Measurements from ENCODE around the gene TRNAU1AP. TPM values are rescaled to one million over a fixed set of nuclear protein-coding genes. Genes with fewer than 3 reads are reported as not detected.
"Not testable (repeated sequence)": the region's sequence is repeated elsewhere in the genome, so short reads cannot be mapped to it uniquely, and the experiment has no call there.

The TRNAU1AP gene
- total RNA-seq, 1 donor from 2014 or later: 11.0 TPM

GRCh38 chr1:28512058-28512611 lies 40.8 kb upstream of the TRNAU1AP start:
- H3K9me3 ChIP-seq: no peaks in the 10 kb centered on the region
- H3K4me3 ChIP-seq: no peak overlapping the region
- TF ChIP-seq, protein P1, sequence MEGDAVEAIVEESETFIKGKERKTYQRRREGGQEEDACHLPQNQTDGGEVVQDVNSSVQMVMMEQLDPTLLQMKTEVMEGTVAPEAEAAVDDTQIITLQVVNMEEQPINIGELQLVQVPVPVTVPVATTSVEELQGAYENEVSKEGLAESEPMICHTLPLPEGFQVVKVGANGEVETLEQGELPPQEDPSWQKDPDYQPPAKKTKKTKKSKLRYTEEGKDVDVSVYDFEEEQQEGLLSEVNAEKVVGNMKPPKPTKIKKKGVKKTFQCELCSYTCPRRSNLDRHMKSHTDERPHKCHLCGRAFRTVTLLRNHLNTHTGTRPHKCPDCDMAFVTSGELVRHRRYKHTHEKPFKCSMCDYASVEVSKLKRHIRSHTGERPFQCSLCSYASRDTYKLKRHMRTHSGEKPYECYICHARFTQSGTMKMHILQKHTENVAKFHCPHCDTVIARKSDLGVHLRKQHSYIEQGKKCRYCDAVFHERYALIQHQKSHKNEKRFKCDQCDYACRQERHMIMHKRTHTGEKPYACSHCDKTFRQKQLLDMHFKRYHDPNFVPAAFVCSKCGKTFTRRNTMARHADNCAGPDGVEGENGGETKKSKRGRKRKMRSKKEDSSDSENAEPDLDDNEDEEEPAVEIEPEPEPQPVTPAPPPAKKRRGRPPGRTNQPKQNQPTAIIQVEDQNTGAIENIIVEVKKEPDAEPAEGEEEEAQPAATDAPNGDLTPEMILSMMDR (IDR thresholded peaks at IDR 0.05): no peak
- H3K27ac ChIP-seq: no peak overlapping the region
- intact Hi-C loops (cut with DNase I): no loop called here
- H3K27me3 ChIP-seq: no peaks in the 10 kb centered on the region
- no peak for DNase-seq (ENCODE audit: low spot score in 2 of 2)
- H3K36me3 ChIP-seq: peaks cover 59 to 72% of the 10 kb centered on the region in 2 donors
- peaks cover 16 to 30% of the 10 kb centered on the region in 2 donors for H3K4me1 ChIP-seq

DNA sequence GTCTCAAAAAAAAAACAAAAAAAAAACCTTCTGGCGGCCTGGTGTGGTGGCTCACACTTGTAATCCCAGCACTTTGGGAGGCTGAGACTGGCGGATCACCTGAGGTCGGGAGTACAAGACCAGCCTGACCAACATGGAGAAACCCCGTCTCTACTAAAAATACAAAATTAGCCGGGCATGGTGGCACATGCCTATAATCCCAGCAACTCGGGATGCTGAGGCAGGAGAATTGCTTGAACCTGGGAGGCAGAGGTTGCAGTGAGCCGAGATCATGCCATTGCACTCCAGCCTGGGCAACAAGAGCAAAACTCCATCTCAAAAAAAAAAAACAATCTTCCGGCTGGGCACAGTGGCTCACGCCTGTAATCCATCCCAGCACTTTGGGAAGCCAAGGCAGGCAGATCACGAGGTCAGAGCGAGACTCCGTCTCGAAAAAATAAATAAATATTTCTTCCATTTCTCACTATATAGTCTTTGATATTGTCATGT lies 38.4 kb upstream of the TRNAU1AP start:
- DNase-seq (ENCODE audit: low spot score in 2 of 2); H3K27me3 ChIP-seq; intact Hi-C loops (cut with DNase I); H3K9me3 ChIP-seq; H3K4me3 ChIP-seq; H3K27ac ChIP-seq: not testable (repeated sequence)
- H3K36me3 ChIP-seq: peaks cover 44 to 52% of the 10 kb centered on the region in 2 donors
- peaks cover 11 to 19% of the 10 kb centered on the region in 2 donors for H3K4me1 ChIP-seq

DNA sequence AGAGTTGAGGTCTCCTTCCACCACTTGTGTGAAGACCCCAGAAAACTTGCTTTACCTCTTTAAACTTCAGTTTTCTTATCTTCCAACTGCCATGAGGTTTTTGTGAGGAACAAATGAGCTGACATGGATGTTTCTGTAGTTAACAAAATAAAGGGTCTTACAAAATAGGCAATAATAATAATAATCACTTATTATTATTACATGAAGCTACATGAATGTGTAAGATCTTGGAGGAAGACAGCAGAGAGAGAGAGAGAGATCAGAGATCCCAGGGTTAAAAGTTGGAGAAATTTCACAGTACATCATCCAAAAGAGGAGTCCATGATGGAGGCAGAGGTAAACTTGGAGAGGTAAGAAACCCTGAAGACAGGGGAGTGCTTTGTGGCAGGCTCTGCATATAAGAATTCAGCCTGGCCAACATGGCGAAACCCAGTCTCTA lies 36.3 kb upstream of the TRNAU1AP start:
- Histone ChIP-seq H3K4me3 (no peak overlapping the region), H3K36me3 (peaks cover 26 to 32% of the 10 kb centered on the region in 2 donors), H3K27me3 (no peaks in the 10 kb centered on the region), H3K4me1 (peaks cover 9 to 13% of the 10 kb centered on the region in 2 donors), H3K9me3 (no peaks in the 10 kb centered on the region), H3K27ac (no peak overlapping the region)
- TF ChIP-seq, protein P1 (IDR thresholded peaks at IDR 0.05): no peak
- intact Hi-C loops (cut with DNase I): loop anchor here (5.0 kb wide), 1 partner anchor 221 kb away; the partner anchor contains the start of gene YTHDF2
- no peak for DNase-seq (ENCODE audit: low spot score in 2 of 2)

DNA sequence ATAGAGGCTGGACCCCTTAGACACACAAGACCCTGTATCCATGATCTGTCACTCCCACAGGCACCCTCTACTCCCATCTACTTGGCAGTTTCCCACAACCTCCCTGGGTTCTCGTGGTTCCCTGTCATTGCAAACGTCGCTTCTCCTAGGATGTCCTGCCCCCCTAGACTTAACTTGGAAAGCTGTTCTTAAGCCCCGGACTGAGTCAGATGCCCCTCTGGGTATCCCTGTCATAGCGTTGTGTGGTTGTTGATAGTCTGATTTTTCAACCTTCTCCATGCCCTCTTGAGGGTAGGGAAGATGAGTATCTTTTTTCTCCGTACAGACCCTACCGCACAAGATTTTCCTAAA lies 35.3 kb upstream of the TRNAU1AP start:
- H3K4me1 ChIP-seq: peaks cover 9 to 13% of the 10 kb centered on the region in 2 donors
- DNase-seq (ENCODE audit: low spot score in 2 of 2): no peak
- intact Hi-C loops (cut with DNase I): loop anchor here (5.0 kb wide), 1 partner anchor 220 kb away; the partner anchor contains the start of gene YTHDF2
- H3K27ac ChIP-seq: peak overlapping the region; percentile 43 to 87
- TF ChIP-seq, protein P1 (IDR thresholded peaks at IDR 0.05): no peak
- peak overlapping the region; percentile 69 to 97 for H3K4me3 ChIP-seq
- H3K27me3 ChIP-seq: no peaks in the 10 kb centered on the region
- H3K36me3 ChIP-seq: peaks cover 19 to 24% of the 10 kb centered on the region in 2 donors
- H3K9me3 ChIP-seq: no peaks in the 10 kb centered on the region

DNA sequence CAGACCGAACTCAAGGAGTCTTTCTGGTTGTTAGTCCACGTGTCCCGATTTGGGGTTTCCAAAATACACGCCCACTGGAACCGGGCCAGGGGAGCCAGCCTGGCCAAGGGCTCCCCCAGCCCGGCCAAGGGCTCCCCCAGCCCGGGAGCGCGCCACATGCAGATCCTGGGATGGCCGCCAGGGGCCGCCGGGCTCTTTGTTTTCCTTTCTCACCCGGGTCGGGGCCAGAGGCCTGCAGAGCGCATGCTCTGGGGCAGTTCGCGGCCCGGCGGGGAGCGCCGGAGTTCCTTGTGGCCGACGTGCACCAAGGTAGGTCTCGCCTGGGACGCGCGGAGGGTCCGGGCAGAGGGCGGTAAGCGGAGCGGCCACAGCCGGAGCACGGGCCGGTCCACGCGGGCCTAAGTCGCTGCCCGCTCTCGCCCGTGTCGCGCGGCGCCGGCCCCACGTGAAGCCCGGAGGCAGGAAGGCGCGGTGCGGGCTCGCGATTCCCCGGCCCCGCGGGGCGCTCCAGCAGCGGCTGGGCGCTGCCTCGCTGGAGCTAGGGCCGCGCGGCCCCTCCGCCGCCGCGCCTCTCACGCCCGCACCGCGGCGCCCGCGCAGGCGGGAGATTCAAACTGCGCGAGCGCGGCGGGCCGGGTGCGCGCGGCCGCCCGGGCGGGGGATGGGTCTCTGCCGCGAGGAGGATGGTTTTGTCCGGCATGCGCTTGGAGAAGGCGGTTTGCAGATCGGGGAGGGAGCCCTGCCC lies 34.7 kb upstream of the TRNAU1AP start:
- peak overlapping the region; percentile 43 to 87 for H3K27ac ChIP-seq
- H3K36me3 ChIP-seq: peaks cover 16 to 23% of the 10 kb centered on the region in 2 donors
- intact Hi-C loops (cut with DNase I): loop anchor here (1.0 to 5.0 kb wide), 6 partner anchors 35 to 359 kb away; partner anchors contain the start of genes TAF12, TRNAU1AP and YTHDF2
- H3K4me1 ChIP-seq: peaks cover 9 to 13% of the 10 kb centered on the region in 2 donors
- TF ChIP-seq, protein P1 (IDR thresholded peaks at IDR 0.05): peak; percentile 97 to 100 (median 99)
- DNase-seq (ENCODE audit: low spot score in 2 of 2): peak; percentile 50 to 93
- H3K9me3 ChIP-seq: no peaks in the 10 kb centered on the region
- peak overlapping the region; percentile 69 to 97 for H3K4me3 ChIP-seq
- no peaks in the 10 kb centered on the region for H3K27me3 ChIP-seq
